Activated T-cell treated with anti-CD3 and anti-CD28 coated beads, Interleukin-2, amount 50 U/mL, for 72 hours (primary cell): Measurements from ENCODE around the gene RAVER2. TPM values are rescaled to one million over a fixed set of nuclear protein-coding genes. Genes with fewer than 3 reads are reported as not detected.
"Not testable (repeated sequence)": the region's sequence is repeated elsewhere in the genome, so short reads cannot be mapped to it uniquely, and the experiment has no call there.

Experiments
- ATAC-seq, 2 donors: fragments of 150-1000 bp; cut with Tn5 transposase; replicated peaks in 1 of 2; 2 replicates each; pipeline ENCODE4 v1.10.0; 2021; ENCODE audit warnings: moderate library complexity in 2 of 2, mild to moderate bottlenecking in 1 of 2
- DNase-seq, 2 donors: peaks; one replicate each; pipeline ENCODE4 v3.0.0; 2021 to 2022; ENCODE audit warnings: mixed read lengths in 1 of 2
- H3K27ac Mint-ChIP-seq: one replicate; pipeline ENCODE4 v1.8.0; 2022; ENCODE audit warnings: mild to moderate bottlenecking, moderate library complexity, mixed read lengths
- H3K27me3 Mint-ChIP-seq: one replicate; pipeline ENCODE4 v1.8.0; 2022; ENCODE audit warnings: low read depth, mixed read lengths
- H3K36me3 Mint-ChIP-seq, 2 donors: one replicate each; pipeline ENCODE4 v1.8.0; 2022; ENCODE audit warnings: mixed read lengths in 2 of 2, mild to moderate bottlenecking in 1 of 2; ENCODE audit not compliant: insufficient read depth in 2 of 2
- H3K4me1 Mint-ChIP-seq: one replicate; pipeline ENCODE4 v1.8.0; 2022; ENCODE audit warnings: low read depth, mixed read lengths
- H3K4me3 Mint-ChIP-seq, 2 donors: one replicate each; pipeline ENCODE4 v1.8.0; 2022; ENCODE audit warnings: mild to moderate bottlenecking in 2 of 2, mixed read lengths in 2 of 2, moderate library complexity in 2 of 2
- H3K9me3 Mint-ChIP-seq, 2 donors: one replicate each; pipeline ENCODE4 v1.8.0; 2022; ENCODE audit warnings: mixed read lengths in 2 of 2
- total RNA-seq, 2 donors: library from RNA; stranded (reverse); gene quantifications; one replicate each; pipeline ENCODE4 v1.2.3, GENCODE V29; 2022

Gene RAVER2
- total RNA-seq, 2 donors from 2014 or later, result 2.7 to 3.0 TPM

- H3K4me3 Mint-ChIP-seq, result no peak overlapping the region
- H3K9me3 Mint-ChIP-seq, result peaks cover 0 to 3% of the 10 kb centered on the region in 2 donors
- H3K36me3 Mint-ChIP-seq, result no peaks in the 10 kb centered on the region
- H3K27ac Mint-ChIP-seq, result no peak overlapping the region
- H3K4me1 Mint-ChIP-seq, result no peaks in the 10 kb centered on the region
- no peak for ATAC-seq
- no peak for DNase-seq
- peaks cover 5% of the 10 kb centered on the region for H3K27me3 Mint-ChIP-seq
These were observed 11.1 kb upstream of the RAVER2 start for GRCh38 chr1:64733581-64734286.

GRCh38 chr1:64734287-64734652, 10.6 kb upstream of the RAVER2 start:
- peaks cover 0 to 3% of the 10 kb centered on the region in 2 donors for H3K9me3 Mint-ChIP-seq
- peaks cover 5% of the 10 kb centered on the region for H3K27me3 Mint-ChIP-seq
- no peak for DNase-seq
- no peaks in the 10 kb centered on the region for H3K4me1 Mint-ChIP-seq
- ATAC-seq, result no peak
- no peak overlapping the region for H3K4me3 Mint-ChIP-seq
- H3K36me3 Mint-ChIP-seq, result no peaks in the 10 kb centered on the region
- no peak overlapping the region for H3K27ac Mint-ChIP-seq

GRCh38 chr1:64740687-64741086, 4.2 kb upstream of the RAVER2 start:
- H3K4me3 Mint-ChIP-seq, H3K27ac Mint-ChIP-seq, DNase-seq, ATAC-seq, H3K36me3 Mint-ChIP-seq, H3K27me3 Mint-ChIP-seq, H3K9me3 Mint-ChIP-seq: not testable (repeated sequence)
- peaks cover 15% of the 10 kb centered on the region for H3K4me1 Mint-ChIP-seq

GRCh38 chr1:64743954-64744491, 852 bp upstream of the RAVER2 start:
- Mint-ChIP-seq H3K27ac (peak overlapping the region; percentile 36), H3K4me3 (peak overlapping the region; percentile 76 to 88), H3K36me3 (no peaks in the 10 kb centered on the region), H3K9me3 (no peaks in the 10 kb centered on the region), H3K4me1 (peaks cover 21% of the 10 kb centered on the region), H3K27me3 (peaks cover 5% of the 10 kb centered on the region)
- DNase-seq, result no peak
- ATAC-seq, result peak; percentile 2 to 5

- H3K36me3 Mint-ChIP-seq, result no peaks in the 10 kb centered on the region
- ATAC-seq, result peak; percentile 63 to 65
- peak in 1 of 2 donors; percentile 8 for DNase-seq
- peaks cover 21% of the 10 kb centered on the region for H3K4me1 Mint-ChIP-seq
- peak overlapping the region; percentile 68 for H3K27ac Mint-ChIP-seq
- no peaks in the 10 kb centered on the region for H3K9me3 Mint-ChIP-seq
- H3K27me3 Mint-ChIP-seq, result peaks cover 5% of the 10 kb centered on the region
- peak overlapping the region; percentile 86 to 88 for H3K4me3 Mint-ChIP-seq
These were observed 508 bp downstream of the RAVER2 start for GRCh38 chr1:64745181-64745985.

GRCh38 chr1:64745986-64746940, 1.4 kb downstream of the RAVER2 start:
- ATAC-seq, result no peak
- H3K9me3 Mint-ChIP-seq, result no peaks in the 10 kb centered on the region
- peak overlapping the region; percentile 86 to 88 for H3K4me3 Mint-ChIP-seq
- no peaks in the 10 kb centered on the region for H3K36me3 Mint-ChIP-seq
- DNase-seq, result no peak
- H3K4me1 Mint-ChIP-seq, result peaks cover 21% of the 10 kb centered on the region
- peaks cover 5% of the 10 kb centered on the region for H3K27me3 Mint-ChIP-seq
- H3K27ac Mint-ChIP-seq, result no peak overlapping the region

- Mint-ChIP-seq H3K4me1 (peaks cover 21% of the 10 kb centered on the region), H3K27me3 (peaks cover 5% of the 10 kb centered on the region), H3K4me3 (no peak overlapping the region), H3K36me3 (no peaks in the 10 kb centered on the region), H3K27ac (no peak overlapping the region), H3K9me3 (no peaks in the 10 kb centered on the region)
- DNase-seq (no peak), ATAC-seq (no peak)
These were observed 3.3 kb downstream of the RAVER2 start for GRCh38 chr1:64748222-64748621.

- DNase-seq (no peak), ATAC-seq (no peak)
- Mint-ChIP-seq H3K27me3 (peaks cover under 1% of the 10 kb centered on the region), H3K4me3 (no peak overlapping the region), H3K27ac (no peak overlapping the region), H3K4me1 (peaks cover 16% of the 10 kb centered on the region), H3K36me3 (no peaks in the 10 kb centered on the region), H3K9me3 (no peaks in the 10 kb centered on the region)
These were observed 3.8 kb downstream of the RAVER2 start for GRCh38 chr1:64748706-64749105.

GRCh38 chr1:64750092-64750491, 5.2 kb downstream of the RAVER2 start:
- H3K9me3 Mint-ChIP-seq, result no peaks in the 10 kb centered on the region
- no peak overlapping the region for H3K4me3 Mint-ChIP-seq
- H3K27ac Mint-ChIP-seq, result no peak overlapping the region
- DNase-seq, result no peak
- H3K36me3 Mint-ChIP-seq, result no peaks in the 10 kb centered on the region
- no peak for ATAC-seq
- peaks cover 10% of the 10 kb centered on the region for H3K4me1 Mint-ChIP-seq
- H3K27me3 Mint-ChIP-seq, result no peaks in the 10 kb centered on the region

GRCh38 chr1:64750875-64751274, 6.0 kb downstream of the RAVER2 start:
- H3K36me3 Mint-ChIP-seq, result no peaks in the 10 kb centered on the region
- H3K9me3 Mint-ChIP-seq, result no peaks in the 10 kb centered on the region

GRCh38 chr1:64754173-64754572, 9.3 kb downstream of the RAVER2 start:
- Mint-ChIP-seq H3K36me3 (no peaks in the 10 kb centered on the region), H3K4me1 (no peaks in the 10 kb centered on the region), H3K27me3 (no peaks in the 10 kb centered on the region), H3K9me3 (no peaks in the 10 kb centered on the region), H3K27ac (no peak overlapping the region), H3K4me3 (no peak overlapping the region)
- no peak for DNase-seq
- ATAC-seq, result no peak

More at GRCh38 chr1:64750875-64751274, 6.0 kb downstream of the RAVER2 start:
- H3K4me1 Mint-ChIP-seq, result peaks cover 4% of the 10 kb centered on the region
- DNase-seq (no peak), ATAC-seq (no peak)
- H3K4me3 Mint-ChIP-seq, result no peak overlapping the region
- no peaks in the 10 kb centered on the region for H3K27me3 Mint-ChIP-seq
- no peak overlapping the region for H3K27ac Mint-ChIP-seq

- Mint-ChIP-seq H3K27ac (no peak overlapping the region), H3K9me3 (no peaks in the 10 kb centered on the region), H3K4me1 (no peaks in the 10 kb centered on the region), H3K27me3 (no peaks in the 10 kb centered on the region), H3K36me3 (no peaks in the 10 kb centered on the region), H3K4me3 (no peak overlapping the region)
- ATAC-seq (no peak), DNase-seq (no peak)
These were observed 10.5 kb downstream of the RAVER2 start for GRCh38 chr1:64755361-64755760.
